Measurements from ENCODE around the gene COQ10B. TPM values are rescaled to one million over a fixed set of nuclear protein-coding genes. Genes with fewer than 3 reads are reported as not detected.

COQ10B gene
- total RNA-seq, 1 experiment from 2014 or later, result 23.5 TPM

- Histone ChIP-seq H3K4me1 (ENCODE audit: insufficient read depth, low read length) (no peaks in the 10 kb centered on the region), H3K4me3 (ENCODE audit: low read length) (no peak overlapping the region), H3K9ac (ENCODE audit: low read length) (no peak overlapping the region), H3K79me2 (ENCODE audit: low read length) (peaks cover 41% of the 10 kb centered on the region), H4K20me1 (ENCODE audit: low read length) (peaks cover 5% of the 10 kb centered on the region; the same call in 1 of the 2 replicates), H3K9me2 (replicated peaks; ENCODE audit: low read length) (no peaks in the 10 kb centered on the region), H3K36me3 (ENCODE audit: low read depth, low read length) (peaks cover 66% of the 10 kb centered on the region), H3K27me3 (ENCODE audit: low read length) (no peaks in the 10 kb centered on the region), H3F3A (ENCODE audit: low read length, unreplicated experiment) (no peaks in the 10 kb centered on the region), H3K27ac (ENCODE audit: low read length) (no peak overlapping the region), H3K9me3 (ENCODE audit: low read length) (no peaks in the 10 kb centered on the region), H2AFZ (ENCODE audit: low read length) (no peak overlapping the region), H3K4me2 (ENCODE audit: low read length) (no peak overlapping the region)
- TF ChIP-seq EZH2phosphoT487 (IDR thresholded peaks at IDR 0.05; ENCODE audit: borderline replicate concordance, low read length) (no peak), EZH2 (IDR thresholded peaks at IDR 0.05; ENCODE audit: low read length, unreplicated experiment) (no peak)
- TF ChIP-seq, protein P1, sequence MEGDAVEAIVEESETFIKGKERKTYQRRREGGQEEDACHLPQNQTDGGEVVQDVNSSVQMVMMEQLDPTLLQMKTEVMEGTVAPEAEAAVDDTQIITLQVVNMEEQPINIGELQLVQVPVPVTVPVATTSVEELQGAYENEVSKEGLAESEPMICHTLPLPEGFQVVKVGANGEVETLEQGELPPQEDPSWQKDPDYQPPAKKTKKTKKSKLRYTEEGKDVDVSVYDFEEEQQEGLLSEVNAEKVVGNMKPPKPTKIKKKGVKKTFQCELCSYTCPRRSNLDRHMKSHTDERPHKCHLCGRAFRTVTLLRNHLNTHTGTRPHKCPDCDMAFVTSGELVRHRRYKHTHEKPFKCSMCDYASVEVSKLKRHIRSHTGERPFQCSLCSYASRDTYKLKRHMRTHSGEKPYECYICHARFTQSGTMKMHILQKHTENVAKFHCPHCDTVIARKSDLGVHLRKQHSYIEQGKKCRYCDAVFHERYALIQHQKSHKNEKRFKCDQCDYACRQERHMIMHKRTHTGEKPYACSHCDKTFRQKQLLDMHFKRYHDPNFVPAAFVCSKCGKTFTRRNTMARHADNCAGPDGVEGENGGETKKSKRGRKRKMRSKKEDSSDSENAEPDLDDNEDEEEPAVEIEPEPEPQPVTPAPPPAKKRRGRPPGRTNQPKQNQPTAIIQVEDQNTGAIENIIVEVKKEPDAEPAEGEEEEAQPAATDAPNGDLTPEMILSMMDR (conservative IDR thresholded peaks at IDR 0.05; ENCODE audit: low read depth, low read length), result no peak
- intact Hi-C loops (cut with micrococcal nuclease), result loop anchor here (10.0 kb wide), 1 partner anchor 75 kb away; the partner anchor contains the start of gene HSPD1
- no peak for DNase-seq
- no peak for ATAC-seq
- no TSS peak for BruUV-seq (replicated peaks)
- POLR2A ChIA-PET (ENCODE audit: unreplicated experiment), result no interaction called here
- CTCF ChIA-PET, result no interaction called here
Measured at GRCh38 chr2:197419438-197419837, 33.9 kb upstream of the COQ10B start.

DNA sequence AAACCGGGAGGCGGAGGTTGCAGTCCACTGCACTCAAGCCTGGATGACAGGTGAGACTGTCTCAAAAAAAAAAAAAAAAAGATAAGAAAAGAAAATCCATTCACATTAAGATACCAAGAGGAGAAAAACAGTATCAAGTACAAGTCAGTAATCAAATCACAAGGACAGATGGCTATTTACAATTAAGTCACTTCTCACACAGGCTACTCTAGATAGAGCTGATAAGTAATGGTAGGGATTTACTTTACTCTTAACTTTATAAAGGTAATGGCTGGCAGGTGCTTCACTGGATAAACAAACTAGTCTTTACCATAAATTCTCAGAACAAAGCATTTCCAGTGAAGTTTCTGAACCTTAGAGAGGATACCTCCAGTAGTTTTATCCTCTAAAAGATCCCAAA, 30.0 kb upstream of the COQ10B start:
- ATAC-seq, result no peak
- ChIA-PET CTCF (interaction anchor here (0.8 kb wide), 1 partner anchor 49 kb away, joined by 3 read pairs; no protein-coding TSS in a partner anchor), POLR2A (ENCODE audit: unreplicated experiment) (interaction anchor here (0.8 kb wide), 1 partner anchor 10 kb away, joined by 7 read pairs; no protein-coding TSS in a partner anchor)
- peaks cover 36% of the 10 kb centered on the region for H3K36me3 ChIP-seq (ENCODE audit: low read depth, low read length)
- H3K4me1 ChIP-seq (ENCODE audit: insufficient read depth, low read length), result no peaks in the 10 kb centered on the region
- BruUV-seq (replicated peaks), result no TSS peak
- H3K9ac ChIP-seq (ENCODE audit: low read length), result no peak overlapping the region
- no peaks in the 10 kb centered on the region for H3K9me3 ChIP-seq (ENCODE audit: low read length)
- peaks cover 72% of the 10 kb centered on the region for H3K79me2 ChIP-seq (ENCODE audit: low read length)
- no peaks in the 10 kb centered on the region for H3K9me2 ChIP-seq (replicated peaks; ENCODE audit: low read length)
- H3K4me2 ChIP-seq (ENCODE audit: low read length), result no peak overlapping the region
- no peaks in the 10 kb centered on the region for H3F3A ChIP-seq (ENCODE audit: low read length, unreplicated experiment)
- no peak overlapping the region for H3K27ac ChIP-seq (ENCODE audit: low read length)
- intact Hi-C loops (cut with micrococcal nuclease), result no loop called here
- H2AFZ ChIP-seq (ENCODE audit: low read length), result no peak overlapping the region
- peaks cover 28% of the 10 kb centered on the region for H4K20me1 ChIP-seq (ENCODE audit: low read length)
- TF ChIP-seq EZH2phosphoT487 (IDR thresholded peaks at IDR 0.05; ENCODE audit: borderline replicate concordance, low read length) (no peak), EZH2 (IDR thresholded peaks at IDR 0.05; ENCODE audit: low read length, unreplicated experiment) (no peak)
- TF ChIP-seq, protein P1 (conservative IDR thresholded peaks at IDR 0.05; ENCODE audit: low read depth, low read length), result no peak
- H3K27me3 ChIP-seq (ENCODE audit: low read length), result no peaks in the 10 kb centered on the region
- no peak overlapping the region for H3K4me3 ChIP-seq (ENCODE audit: low read length)
- DNase-seq, result no peak

DNA sequence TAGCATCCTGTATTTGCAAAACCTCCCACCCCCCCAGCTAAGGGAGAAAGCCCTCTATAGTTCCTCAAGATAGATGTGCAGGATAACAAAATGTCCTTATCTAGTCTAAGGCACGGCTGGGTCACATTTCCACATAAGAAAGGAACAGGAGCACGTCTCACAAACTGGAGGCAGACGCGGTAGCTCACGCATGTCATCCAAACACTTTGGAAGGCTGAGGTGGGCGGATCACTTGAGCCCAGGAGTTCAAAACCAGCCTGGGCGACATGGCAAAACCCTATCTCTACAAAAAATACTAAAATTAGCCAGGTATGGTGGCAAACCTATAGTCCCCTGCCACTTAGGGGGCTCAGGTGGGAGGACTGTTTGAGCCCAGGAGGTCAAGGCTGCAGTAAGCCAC, 27.8 kb upstream of the COQ10B start:
- no TSS peak for BruUV-seq (replicated peaks)
- peaks cover 17% of the 10 kb centered on the region for H3K36me3 ChIP-seq (ENCODE audit: low read depth, low read length)
- CTCF ChIA-PET, result no interaction called here
- H3K4me2 ChIP-seq (ENCODE audit: low read length), result no peak overlapping the region
- H3K4me1 ChIP-seq (ENCODE audit: insufficient read depth, low read length), result no peaks in the 10 kb centered on the region
- TF ChIP-seq, protein P1 (conservative IDR thresholded peaks at IDR 0.05; ENCODE audit: low read depth, low read length), result no peak
- TF ChIP-seq EZH2 (IDR thresholded peaks at IDR 0.05; ENCODE audit: low read length, unreplicated experiment), result no peak
- no peak for TF ChIP-seq EZH2phosphoT487 (IDR thresholded peaks at IDR 0.05; ENCODE audit: borderline replicate concordance, low read length)
- no peaks in the 10 kb centered on the region for H3K9me3 ChIP-seq (ENCODE audit: low read length)
- H3K27ac ChIP-seq (ENCODE audit: low read length), result no peak overlapping the region
- H3K79me2 ChIP-seq (ENCODE audit: low read length), result peaks cover 95% of the 10 kb centered on the region
- POLR2A ChIA-PET (ENCODE audit: unreplicated experiment), result no interaction called here
- no peaks in the 10 kb centered on the region for H3K9me2 ChIP-seq (replicated peaks; ENCODE audit: low read length)
- no peak overlapping the region for H3K9ac ChIP-seq (ENCODE audit: low read length)
- no peak overlapping the region for H2AFZ ChIP-seq (ENCODE audit: low read length)
- DNase-seq, result no peak
- no peaks in the 10 kb centered on the region for H3F3A ChIP-seq (ENCODE audit: low read length, unreplicated experiment)
- H4K20me1 ChIP-seq (ENCODE audit: low read length), result peaks cover 45% of the 10 kb centered on the region
- intact Hi-C loops (cut with micrococcal nuclease), result no loop called here
- ATAC-seq, result no peak
- H3K27me3 ChIP-seq (ENCODE audit: low read length), result no peaks in the 10 kb centered on the region
- no peak overlapping the region for H3K4me3 ChIP-seq (ENCODE audit: low read length)
